Activated CD8-positive, alpha-beta memory T cell treated with anti-CD3 and anti-CD28 coated beads, Interleukin-2, amount 10 ng/mL, durations not matched to agents 7 days and 5 days (primary cell): Measurements from ENCODE around the gene CYB5RL. TPM values are rescaled to one million over a fixed set of nuclear protein-coding genes. Genes with fewer than 3 reads are reported as not detected.
"Not testable (repeated sequence)": the region's sequence is repeated elsewhere in the genome, so short reads cannot be mapped to it uniquely, and the experiment has no call there.

Source experiments
- ATAC-seq: fragments of 150-1000 bp; cut with Tn5 transposase; one replicate; pipeline ENCODE4 v1.10.0; 2021; ENCODE audit warnings: moderate library complexity
- CTCF ChIA-PET: fragments of 350-600 bp; sonication (Branson Sonifier 250); formaldehyde crosslinking; loops from one replicate; lab custom pipeline; 2021; ENCODE audit warnings: antibody characterized with exemption; lab: Charles Lee
- DNase-seq: peaks from one replicate; pipeline ENCODE4 v3.0.0-alpha.2; 2020
- H3K27ac Mint-ChIP-seq: one replicate; pipeline ENCODE4 v1.8.0; 2021; ENCODE audit warnings: mild to moderate bottlenecking, mixed read lengths
- H3K27me3 Mint-ChIP-seq: one replicate; pipeline ENCODE4 v1.8.0; 2021; ENCODE audit warnings: mixed read lengths
- H3K36me3 Mint-ChIP-seq: one replicate; pipeline ENCODE4 v1.8.0; 2021; ENCODE audit warnings: mild to moderate bottlenecking, mixed read lengths
- H3K4me1 Mint-ChIP-seq: one replicate; pipeline ENCODE4 v1.8.0; 2021; ENCODE audit warnings: mixed read lengths
- H3K4me3 Mint-ChIP-seq: one replicate; pipeline ENCODE4 v1.8.0; 2021; ENCODE audit warnings: mild to moderate bottlenecking, moderate library complexity, mixed read lengths
- H3K9me3 Mint-ChIP-seq: one replicate; pipeline ENCODE4 v1.8.0; 2022; ENCODE audit warnings: low read depth, mixed read lengths
- total RNA-seq, 2 experiments: library from RNA; stranded (reverse); gene quantifications; one replicate each; pipeline ENCODE4 v1.2.3, GENCODE V29; 2021

The CYB5RL gene
- total RNA-seq, 2 experiments from 2014 or later, result 14.5 to 17.0 TPM

DNA sequence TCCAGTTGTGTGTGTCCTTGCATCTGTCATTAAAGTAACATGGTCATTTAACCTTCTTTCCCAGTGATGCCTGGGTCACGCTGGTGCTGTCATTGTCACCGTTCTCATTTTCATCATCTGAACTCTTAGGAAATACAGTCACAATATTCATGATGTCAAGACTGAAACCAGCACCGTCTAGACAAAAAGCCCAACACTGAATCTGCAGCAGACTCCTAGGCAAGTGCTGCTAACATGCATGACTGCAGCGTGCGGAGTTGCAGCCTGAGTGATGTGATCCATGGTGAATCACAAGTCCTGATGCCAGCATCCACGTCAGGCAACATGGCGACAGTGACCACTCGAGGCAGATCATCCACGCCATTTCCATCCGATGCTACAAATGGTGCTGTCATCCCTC, 37.8 kb upstream of the CYB5RL start:
- Mint-ChIP-seq H3K4me1 (peaks cover 8% of the 10 kb centered on the region), H3K4me3 (no peak overlapping the region), H3K27me3 (no peaks in the 10 kb centered on the region), H3K36me3 (peaks cover 24% of the 10 kb centered on the region), H3K9me3 (no peaks in the 10 kb centered on the region), H3K27ac (no peak overlapping the region)
- DNase-seq, result no peak
- CTCF ChIA-PET, result no interaction called here
- no peak for ATAC-seq

DNA sequence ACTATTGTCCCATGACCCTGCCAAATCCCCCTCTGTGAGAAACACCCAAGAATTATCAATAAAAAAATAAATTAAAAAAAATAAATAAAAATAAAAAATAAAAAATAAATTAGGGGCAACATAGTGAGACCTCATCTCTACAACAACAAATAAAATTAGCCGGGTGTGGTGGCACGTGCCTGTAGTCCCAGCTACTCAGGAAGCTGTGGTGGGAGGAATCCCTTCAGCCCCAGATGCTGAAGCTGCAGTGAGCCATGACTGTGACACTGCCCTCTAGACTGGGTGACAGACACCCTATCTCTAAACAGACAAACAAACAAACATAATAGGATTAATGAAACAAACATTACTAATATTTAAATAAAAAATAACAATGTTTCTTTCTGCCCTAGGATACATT, 34.5 kb upstream of the CYB5RL start:
- H3K27me3 Mint-ChIP-seq, result no peaks in the 10 kb centered on the region
- H3K9me3 Mint-ChIP-seq, result no peaks in the 10 kb centered on the region
- peaks cover 34% of the 10 kb centered on the region for H3K36me3 Mint-ChIP-seq
- ATAC-seq, result no peak
- CTCF ChIA-PET, result interaction anchor here (1.3 kb wide), 1 partner anchor 33 kb away, joined by 3 read pairs; no protein-coding TSS in a partner anchor
- H3K4me3 Mint-ChIP-seq, result no peak overlapping the region
- DNase-seq, result no peak
- H3K4me1 Mint-ChIP-seq, result peaks cover 32% of the 10 kb centered on the region
- no peak overlapping the region for H3K27ac Mint-ChIP-seq

GRCh38 chr1:54233196-54233595, 33.4 kb upstream of the CYB5RL start:
- ATAC-seq, H3K4me3 Mint-ChIP-seq, DNase-seq, H3K27ac Mint-ChIP-seq, H3K9me3 Mint-ChIP-seq, H3K27me3 Mint-ChIP-seq, CTCF ChIA-PET: not testable (repeated sequence)
- peaks cover 39% of the 10 kb centered on the region for H3K4me1 Mint-ChIP-seq
- peaks cover 32% of the 10 kb centered on the region for H3K36me3 Mint-ChIP-seq

- DNase-seq, result peak; percentile 62
- Mint-ChIP-seq H3K36me3 (peaks cover 20% of the 10 kb centered on the region), H3K27me3 (no peaks in the 10 kb centered on the region), H3K27ac (peak overlapping the region; percentile 24), H3K9me3 (no peaks in the 10 kb centered on the region), H3K4me3 (peak overlapping the region; percentile 30), H3K4me1 (peaks cover 46% of the 10 kb centered on the region)
- ATAC-seq, result peak; percentile 54
- CTCF ChIA-PET, result no interaction called here
These were observed 30.9 kb upstream of the CYB5RL start for GRCh38 chr1:54230507-54231339.

GRCh38 chr1:54229281-54229891, 29.6 kb upstream of the CYB5RL start:
- ATAC-seq (peak; percentile 50), DNase-seq (peak; percentile 66)
- Mint-ChIP-seq H3K9me3 (no peaks in the 10 kb centered on the region), H3K27me3 (no peaks in the 10 kb centered on the region), H3K27ac (peak overlapping the region; percentile 76), H3K36me3 (peaks cover 17% of the 10 kb centered on the region), H3K4me3 (peak overlapping the region; percentile 65), H3K4me1 (peaks cover 39% of the 10 kb centered on the region)
- CTCF ChIA-PET, result no interaction called here

- H3K27me3 Mint-ChIP-seq, result no peaks in the 10 kb centered on the region
- peak overlapping the region; percentile 76 for H3K27ac Mint-ChIP-seq
- H3K36me3 Mint-ChIP-seq, result peaks cover 15% of the 10 kb centered on the region
- CTCF ChIA-PET, result interaction anchor here (1.7 kb wide), 1 partner anchor 261 kb away, joined by 6 read pairs; no protein-coding TSS in a partner anchor
- DNase-seq (no peak), ATAC-seq (no peak)
- peaks cover 38% of the 10 kb centered on the region for H3K4me1 Mint-ChIP-seq
- no peaks in the 10 kb centered on the region for H3K9me3 Mint-ChIP-seq
- no peak overlapping the region for H3K4me3 Mint-ChIP-seq
These were observed 28.8 kb upstream of the CYB5RL start for GRCh38 chr1:54228638-54229079.

GRCh38 chr1:54227891-54228310, 28.1 kb upstream of the CYB5RL start:
- ATAC-seq (no peak), DNase-seq (no peak)
- H3K4me1 Mint-ChIP-seq, result peaks cover 38% of the 10 kb centered on the region
- H3K27me3 Mint-ChIP-seq, result no peaks in the 10 kb centered on the region
- no peaks in the 10 kb centered on the region for H3K9me3 Mint-ChIP-seq
- peaks cover 15% of the 10 kb centered on the region for H3K36me3 Mint-ChIP-seq
- no peak overlapping the region for H3K4me3 Mint-ChIP-seq
- CTCF ChIA-PET, result interaction anchor here (1.2 to 1.7 kb wide), 3 partner anchors 18 to 261 kb away, joined by 3 to 6 read pairs (median 3); no protein-coding TSS in a partner anchor
- H3K27ac Mint-ChIP-seq, result peak overlapping the region; percentile 56

DNA sequence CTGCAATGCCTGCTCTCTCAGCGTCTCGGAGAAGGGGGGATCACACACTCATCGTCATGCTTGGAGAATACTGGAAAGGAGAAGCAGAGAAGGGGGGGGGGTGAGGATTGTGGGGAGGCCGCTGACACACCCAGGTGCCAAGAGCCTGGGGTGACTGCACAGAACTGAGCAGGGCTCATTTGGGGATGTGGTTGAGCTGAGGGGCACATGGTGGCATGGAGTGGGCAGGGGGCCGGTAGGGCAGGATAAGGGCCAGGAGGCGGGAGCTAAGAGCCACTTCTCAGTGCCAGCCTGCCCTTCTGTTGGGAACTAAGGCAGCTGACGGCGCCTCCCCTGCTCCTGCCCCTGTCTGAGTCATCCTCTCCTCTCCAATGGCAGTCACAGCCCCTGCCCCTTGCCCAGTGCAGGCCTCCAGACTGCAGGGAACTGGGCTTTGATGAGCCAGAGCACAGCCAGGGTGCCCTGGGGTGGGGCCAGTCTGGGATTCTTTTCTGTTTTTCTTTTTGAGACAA, 27.3 kb upstream of the CYB5RL start:
- DNase-seq (no peak), ATAC-seq (no peak)
- Mint-ChIP-seq H3K27ac (peak overlapping the region; percentile 56), H3K36me3 (peaks cover 15% of the 10 kb centered on the region), H3K9me3 (no peaks in the 10 kb centered on the region), H3K27me3 (no peaks in the 10 kb centered on the region), H3K4me1 (peaks cover 38% of the 10 kb centered on the region), H3K4me3 (no peak overlapping the region)
- CTCF ChIA-PET, result interaction anchor here (1.2 to 1.7 kb wide), 3 partner anchors 19 to 262 kb away, joined by 3 to 6 read pairs (median 3); no protein-coding TSS in a partner anchor

- no peak overlapping the region for H3K27ac Mint-ChIP-seq
- peaks cover 11% of the 10 kb centered on the region for H3K36me3 Mint-ChIP-seq
- CTCF ChIA-PET, result no interaction called here
- H3K4me1 Mint-ChIP-seq, result peaks cover 30% of the 10 kb centered on the region
- DNase-seq, result no peak
- H3K4me3 Mint-ChIP-seq, result no peak overlapping the region
- no peak for ATAC-seq
- H3K27me3 Mint-ChIP-seq, result no peaks in the 10 kb centered on the region
- H3K9me3 Mint-ChIP-seq, result no peaks in the 10 kb centered on the region
These were observed 26.2 kb upstream of the CYB5RL start for GRCh38 chr1:54225986-54226559.

GRCh38 chr1:54225378-54225777, 25.5 kb upstream of the CYB5RL start:
- Mint-ChIP-seq H3K27ac (no peak overlapping the region), H3K27me3 (no peaks in the 10 kb centered on the region), H3K4me3 (no peak overlapping the region), H3K4me1 (peaks cover 23% of the 10 kb centered on the region), H3K9me3 (no peaks in the 10 kb centered on the region), H3K36me3 (peaks cover 7% of the 10 kb centered on the region)
- DNase-seq (no peak), ATAC-seq (no peak)
- CTCF ChIA-PET, result no interaction called here

DNA sequence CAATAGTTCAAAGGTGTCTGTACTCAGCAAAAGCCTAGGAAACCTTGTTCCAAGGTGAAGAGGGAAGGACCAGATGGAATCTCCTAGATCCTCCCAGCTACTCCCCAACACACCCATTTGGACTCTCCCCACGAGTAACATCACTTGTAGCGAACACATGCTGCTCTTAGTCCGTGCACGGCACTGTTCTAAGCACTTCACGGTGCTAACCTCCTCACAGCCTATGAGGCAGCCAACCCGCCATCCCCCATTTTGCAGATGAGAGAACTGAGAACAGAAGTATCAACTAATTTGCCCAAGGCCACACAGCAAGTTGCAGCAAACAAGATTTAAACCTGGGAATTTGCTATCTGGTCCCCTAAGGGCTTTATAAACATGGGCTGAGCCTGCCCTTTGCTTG, 24.4 kb upstream of the CYB5RL start:
- H3K27me3 Mint-ChIP-seq, result no peaks in the 10 kb centered on the region
- no peaks in the 10 kb centered on the region for H3K9me3 Mint-ChIP-seq
- CTCF ChIA-PET, result no interaction called here
- no peak overlapping the region for H3K4me3 Mint-ChIP-seq
- H3K36me3 Mint-ChIP-seq, result peaks cover 7% of the 10 kb centered on the region
- DNase-seq, result no peak
- H3K27ac Mint-ChIP-seq, result no peak overlapping the region
- no peak for ATAC-seq
- peaks cover 14% of the 10 kb centered on the region for H3K4me1 Mint-ChIP-seq

DNA sequence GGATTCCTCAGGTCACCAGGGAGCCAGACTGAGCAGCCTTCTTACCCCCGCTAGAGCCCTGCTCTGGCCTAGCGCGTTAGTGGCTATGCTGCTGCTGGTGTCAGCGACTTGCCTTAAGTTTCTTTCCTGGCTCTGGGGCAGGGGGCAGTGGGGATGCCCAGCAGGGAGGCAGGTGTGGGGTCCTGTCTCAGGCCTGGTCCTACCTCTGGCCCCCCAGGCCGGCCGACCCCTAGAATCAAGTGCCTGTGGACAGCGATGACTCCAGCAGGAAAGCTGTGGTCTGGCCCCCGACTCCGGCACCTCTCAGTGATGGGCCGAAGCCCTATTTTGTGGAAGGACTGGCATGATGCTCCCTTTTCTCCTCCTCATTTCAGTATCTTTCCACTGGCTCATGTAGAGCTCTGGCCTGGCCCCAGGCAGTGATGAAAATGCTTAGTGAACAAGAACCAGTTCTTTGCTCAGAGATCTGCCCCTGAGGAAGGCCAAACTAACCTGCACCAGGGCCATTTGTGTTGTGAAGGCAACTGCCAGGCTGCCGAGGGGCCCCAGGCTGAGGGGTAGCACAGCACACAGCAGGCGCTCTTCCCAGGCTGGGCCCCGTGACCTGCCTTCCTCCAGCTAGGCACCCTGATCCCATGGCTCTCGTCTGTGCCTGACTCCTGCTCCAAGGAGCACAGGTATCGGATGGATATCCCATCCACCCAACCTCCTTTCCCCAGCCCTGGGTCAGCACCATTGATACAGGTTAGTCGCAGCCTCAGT, 23.8 kb upstream of the CYB5RL start:
- no peak for DNase-seq
- no peaks in the 10 kb centered on the region for H3K9me3 Mint-ChIP-seq
- H3K27ac Mint-ChIP-seq, result no peak overlapping the region
- H3K4me1 Mint-ChIP-seq, result peaks cover 12% of the 10 kb centered on the region
- CTCF ChIA-PET, result no interaction called here
- no peak overlapping the region for H3K4me3 Mint-ChIP-seq
- no peaks in the 10 kb centered on the region for H3K27me3 Mint-ChIP-seq
- H3K36me3 Mint-ChIP-seq, result peaks cover 8% of the 10 kb centered on the region
- ATAC-seq, result no peak

DNA sequence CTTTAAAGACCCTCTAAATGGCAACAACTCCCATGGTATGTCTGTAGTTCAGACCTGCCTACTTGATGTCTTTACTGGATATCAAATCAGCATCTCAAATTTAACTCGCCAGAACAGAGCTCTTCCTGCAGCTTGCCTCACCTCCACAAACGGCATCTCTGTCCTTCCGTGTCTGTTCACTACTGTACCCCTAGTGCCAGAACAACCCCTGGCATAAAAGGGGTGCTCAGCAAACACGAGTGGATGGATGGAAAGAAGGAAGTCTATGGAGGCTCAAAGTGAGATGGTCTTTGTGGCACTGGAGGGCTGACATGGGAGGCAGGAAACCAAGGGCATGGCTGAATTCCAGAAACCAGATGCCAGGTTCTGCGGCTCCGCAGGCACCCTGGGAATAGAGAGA, 22.9 kb upstream of the CYB5RL start:
- H3K27me3 Mint-ChIP-seq, result no peaks in the 10 kb centered on the region
- no peaks in the 10 kb centered on the region for H3K9me3 Mint-ChIP-seq
- DNase-seq (no peak), ATAC-seq (no peak)
- no peak overlapping the region for H3K4me3 Mint-ChIP-seq
- H3K4me1 Mint-ChIP-seq, result peaks cover 6% of the 10 kb centered on the region
- H3K27ac Mint-ChIP-seq, result no peak overlapping the region
- H3K36me3 Mint-ChIP-seq, result peaks cover 14% of the 10 kb centered on the region
- CTCF ChIA-PET, result no interaction called here
